ENCODE results near the gene DLX6.

DLX6 gene

GRCh38 chr7:97006055-97006815, 882 bp downstream of the DLX6 start:
- peak; percentile 71 for DNase-seq (ENCODE audit: low read depth)
- peak overlapping the region; percentile 50 for H3K4me3 ChIP-seq (ENCODE audit: low read length)
- H3K9ac ChIP-seq (ENCODE audit: low read length): no peak overlapping the region
- H3K9me3 ChIP-seq (ENCODE audit: control insufficient read depth, low read length): peaks cover 3% of the 10 kb centered on the region
- H3K27me3 ChIP-seq (replicated peaks; ENCODE audit: control insufficient read depth, insufficient read depth, low read length): peaks cover 85% of the 10 kb centered on the region
- peaks cover 4% of the 10 kb centered on the region for H3K4me1 ChIP-seq (ENCODE audit: control insufficient read depth, insufficient read depth, low read length)
- H3K36me3 ChIP-seq (ENCODE audit: control insufficient read depth, insufficient read depth, low read length, severe bottlenecking): no peaks in the 10 kb centered on the region

GRCh38 chr7:97006816-97007582, 1.6 kb downstream of the DLX6 start:
- peaks cover 4% of the 10 kb centered on the region for H3K4me1 ChIP-seq (ENCODE audit: control insufficient read depth, insufficient read depth, low read length)
- H3K4me3 ChIP-seq (ENCODE audit: low read length): no peak overlapping the region
- no peak overlapping the region for H3K9ac ChIP-seq (ENCODE audit: low read length)
- H3K36me3 ChIP-seq (ENCODE audit: control insufficient read depth, insufficient read depth, low read length, severe bottlenecking): no peaks in the 10 kb centered on the region
- H3K27me3 ChIP-seq (replicated peaks; ENCODE audit: control insufficient read depth, insufficient read depth, low read length): peaks cover 85% of the 10 kb centered on the region
- peaks cover 2% of the 10 kb centered on the region for H3K9me3 ChIP-seq (ENCODE audit: control insufficient read depth, low read length)
- no peak for DNase-seq (ENCODE audit: low read depth)

- Histone ChIP-seq H3K9me3 (ENCODE audit: control insufficient read depth, low read length) (no peaks in the 10 kb centered on the region), H3K36me3 (ENCODE audit: control insufficient read depth, insufficient read depth, low read length, severe bottlenecking) (no peaks in the 10 kb centered on the region), H3K9ac (ENCODE audit: low read length) (no peak overlapping the region), H3K4me3 (ENCODE audit: low read length) (no peak overlapping the region), H3K4me1 (ENCODE audit: control insufficient read depth, insufficient read depth, low read length) (peaks cover 4% of the 10 kb centered on the region), H3K27me3 (replicated peaks; ENCODE audit: control insufficient read depth, insufficient read depth, low read length) (peaks cover 85% of the 10 kb centered on the region)
- no peak for DNase-seq (ENCODE audit: low read depth)
Measured at GRCh38 chr7:97007583-97007861, 2.2 kb downstream of the DLX6 start.

DNA sequence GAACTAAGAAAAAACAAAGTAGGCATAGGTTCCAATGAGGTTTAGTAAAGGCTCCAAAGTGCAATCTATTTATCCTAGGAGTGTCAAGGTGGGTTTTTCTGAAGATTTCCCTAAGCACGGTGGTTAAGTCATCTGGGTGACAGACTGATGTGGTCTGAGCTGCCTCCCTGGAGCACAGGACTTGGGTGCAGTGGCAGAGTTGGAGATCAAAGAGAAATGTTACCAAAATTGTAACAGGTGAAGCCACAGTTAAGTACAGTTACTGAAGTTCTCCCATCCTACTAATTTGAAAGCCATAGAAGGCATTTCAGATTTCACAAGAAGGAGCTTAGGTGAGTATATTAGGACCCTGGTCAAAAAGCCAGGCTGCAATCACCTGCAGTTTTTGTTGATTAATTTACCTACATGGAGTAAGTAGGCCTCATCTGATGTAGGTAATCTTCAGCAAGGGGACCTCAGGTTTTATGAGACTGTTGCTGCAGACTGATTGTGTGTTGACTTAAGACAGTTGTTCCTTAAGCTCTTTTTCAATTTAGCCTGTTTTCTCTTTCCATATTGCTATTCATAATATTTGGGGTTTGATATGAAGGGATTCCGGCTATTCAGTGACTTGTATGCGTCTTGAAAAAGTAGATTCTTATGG, 3.0 kb downstream of the DLX6 start:
- Histone ChIP-seq H3K4me3 (ENCODE audit: low read length) (no peak overlapping the region), H3K4me1 (ENCODE audit: control insufficient read depth, insufficient read depth, low read length) (peaks cover 4% of the 10 kb centered on the region), H3K9me3 (ENCODE audit: control insufficient read depth, low read length) (no peaks in the 10 kb centered on the region), H3K27me3 (replicated peaks; ENCODE audit: control insufficient read depth, insufficient read depth, low read length) (peaks cover 84% of the 10 kb centered on the region), H3K9ac (ENCODE audit: low read length) (no peak overlapping the region), H3K36me3 (ENCODE audit: control insufficient read depth, insufficient read depth, low read length, severe bottlenecking) (no peaks in the 10 kb centered on the region)
- no peak for DNase-seq (ENCODE audit: low read depth)

DNA sequence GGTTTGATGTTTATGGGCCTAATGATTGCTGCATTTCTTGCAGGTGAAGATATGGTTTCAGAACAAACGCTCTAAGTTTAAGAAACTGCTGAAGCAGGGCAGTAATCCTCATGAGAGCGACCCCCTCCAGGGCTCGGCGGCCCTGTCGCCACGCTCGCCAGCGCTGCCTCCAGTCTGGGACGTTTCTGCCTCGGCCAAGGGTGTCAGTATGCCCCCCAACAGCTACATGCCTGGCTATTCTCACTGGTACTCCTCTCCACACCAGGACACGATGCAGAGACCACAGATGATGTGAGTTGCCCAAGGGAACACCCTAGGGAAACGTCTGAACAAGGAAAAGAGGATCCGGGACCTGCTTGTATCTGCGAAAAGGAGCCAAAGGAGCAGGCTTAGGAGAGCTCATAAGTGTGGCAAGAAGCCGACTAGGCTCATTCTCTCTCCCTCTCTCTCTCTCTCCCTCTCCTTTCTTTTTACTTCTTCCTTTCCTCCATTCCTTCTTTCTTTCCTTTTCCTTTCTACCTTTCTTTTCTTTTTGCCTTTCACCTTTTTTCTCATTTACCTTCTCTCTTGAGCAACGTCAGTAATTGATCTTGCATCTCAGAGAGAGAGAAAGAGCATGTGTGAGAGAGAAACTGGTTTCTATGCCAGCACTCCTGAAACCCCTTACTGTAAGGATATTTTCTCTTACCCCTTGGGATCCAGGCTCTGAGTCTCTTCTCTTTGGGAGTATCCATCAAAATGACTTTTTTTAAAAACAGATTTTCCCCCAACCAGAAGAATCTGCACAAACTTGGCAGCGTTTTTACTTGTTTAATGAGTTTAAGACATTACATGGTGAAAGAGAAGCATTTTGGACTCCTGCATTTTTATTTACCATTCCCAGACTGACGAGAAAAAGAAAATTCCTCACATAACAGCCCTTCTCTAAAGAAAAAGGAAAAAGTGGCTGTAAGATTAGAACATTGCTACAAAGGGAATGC, 4.7 kb downstream of the DLX6 start:
- Histone ChIP-seq H3K36me3 (ENCODE audit: control insufficient read depth, insufficient read depth, low read length, severe bottlenecking) (no peaks in the 10 kb centered on the region), H3K9me3 (ENCODE audit: control insufficient read depth, low read length) (no peaks in the 10 kb centered on the region), H3K9ac (ENCODE audit: low read length) (no peak overlapping the region), H3K27me3 (replicated peaks; ENCODE audit: control insufficient read depth, insufficient read depth, low read length) (peaks cover 84% of the 10 kb centered on the region), H3K4me3 (ENCODE audit: low read length) (no peak overlapping the region), H3K4me1 (ENCODE audit: control insufficient read depth, insufficient read depth, low read length) (peaks cover 4% of the 10 kb centered on the region)
- no peak for DNase-seq (ENCODE audit: low read depth)

DNA sequence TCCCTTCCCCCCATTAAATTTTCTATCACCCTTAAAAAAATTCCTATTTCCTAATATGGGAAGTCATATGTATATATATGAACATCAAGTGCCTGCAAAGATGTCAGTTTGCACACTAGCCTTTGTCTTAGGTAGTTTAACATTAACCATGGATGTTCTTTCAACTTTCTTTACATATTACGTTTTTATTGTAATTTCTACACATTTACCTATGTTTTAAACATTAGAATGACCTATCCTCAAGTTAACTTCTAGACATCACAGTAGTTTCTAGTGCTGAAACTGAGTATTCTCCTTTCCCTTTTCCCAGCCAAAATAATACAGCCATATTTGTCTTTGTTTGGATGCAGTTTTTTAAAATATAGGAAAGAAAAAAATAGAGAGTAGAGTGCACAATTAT, 5.8 kb downstream of the DLX6 start:
- no peak overlapping the region for H3K4me3 ChIP-seq (ENCODE audit: low read length)
- H3K27me3 ChIP-seq (replicated peaks; ENCODE audit: control insufficient read depth, insufficient read depth, low read length): peaks cover 89% of the 10 kb centered on the region
- no peaks in the 10 kb centered on the region for H3K36me3 ChIP-seq (ENCODE audit: control insufficient read depth, insufficient read depth, low read length, severe bottlenecking)
- H3K9me3 ChIP-seq (ENCODE audit: control insufficient read depth, low read length): no peaks in the 10 kb centered on the region
- no peak for DNase-seq (ENCODE audit: low read depth)
- no peaks in the 10 kb centered on the region for H3K4me1 ChIP-seq (ENCODE audit: control insufficient read depth, insufficient read depth, low read length)
- H3K9ac ChIP-seq (ENCODE audit: low read length): no peak overlapping the region

DNA sequence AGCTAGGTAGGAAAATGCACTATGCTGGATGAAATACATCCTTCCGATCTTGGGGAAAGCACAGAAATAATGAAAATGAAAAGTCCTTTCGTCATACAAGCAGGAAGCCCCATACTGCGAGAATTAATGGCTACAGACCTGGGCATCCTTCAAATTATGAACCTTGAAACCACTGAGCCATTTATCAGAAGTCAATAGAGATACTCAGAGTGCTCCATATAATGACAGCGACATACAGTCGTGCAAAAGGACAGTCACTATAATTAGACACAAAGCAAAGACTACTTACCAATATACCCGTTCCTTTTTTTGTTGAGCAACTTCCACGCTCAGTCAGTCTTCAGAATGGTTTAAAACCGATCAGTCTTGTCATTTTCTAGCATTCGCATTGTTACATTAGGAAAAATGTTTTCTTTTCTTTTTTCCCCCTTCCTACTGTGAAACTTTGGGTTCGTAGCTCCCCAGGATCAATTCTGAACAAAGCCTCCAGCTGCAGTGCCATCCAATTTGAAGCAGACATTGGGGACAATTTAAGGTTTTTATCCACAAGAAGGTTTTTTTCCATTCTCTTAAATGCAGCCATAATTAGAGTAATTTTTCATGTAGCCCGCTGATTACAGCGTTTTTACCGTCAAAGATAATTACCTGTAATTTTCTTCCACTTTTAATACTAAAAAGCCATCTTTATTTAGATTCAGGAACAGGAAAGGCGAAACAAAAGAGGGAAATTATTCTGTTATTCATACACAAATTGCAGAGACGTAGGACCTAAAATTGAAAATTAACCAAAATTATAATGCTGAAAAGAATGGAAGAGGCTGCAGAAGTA, 6.4 kb downstream of the DLX6 start:
- H3K4me1 ChIP-seq (ENCODE audit: control insufficient read depth, insufficient read depth, low read length): no peaks in the 10 kb centered on the region
- H3K9ac ChIP-seq (ENCODE audit: low read length): no peak overlapping the region
- DNase-seq (ENCODE audit: low read depth): no peak
- H3K9me3 ChIP-seq (ENCODE audit: control insufficient read depth, low read length): no peaks in the 10 kb centered on the region
- H3K27me3 ChIP-seq (replicated peaks; ENCODE audit: control insufficient read depth, insufficient read depth, low read length): peaks cover 96% of the 10 kb centered on the region
- no peak overlapping the region for H3K4me3 ChIP-seq (ENCODE audit: low read length)
- no peaks in the 10 kb centered on the region for H3K36me3 ChIP-seq (ENCODE audit: control insufficient read depth, insufficient read depth, low read length, severe bottlenecking)

DNA sequence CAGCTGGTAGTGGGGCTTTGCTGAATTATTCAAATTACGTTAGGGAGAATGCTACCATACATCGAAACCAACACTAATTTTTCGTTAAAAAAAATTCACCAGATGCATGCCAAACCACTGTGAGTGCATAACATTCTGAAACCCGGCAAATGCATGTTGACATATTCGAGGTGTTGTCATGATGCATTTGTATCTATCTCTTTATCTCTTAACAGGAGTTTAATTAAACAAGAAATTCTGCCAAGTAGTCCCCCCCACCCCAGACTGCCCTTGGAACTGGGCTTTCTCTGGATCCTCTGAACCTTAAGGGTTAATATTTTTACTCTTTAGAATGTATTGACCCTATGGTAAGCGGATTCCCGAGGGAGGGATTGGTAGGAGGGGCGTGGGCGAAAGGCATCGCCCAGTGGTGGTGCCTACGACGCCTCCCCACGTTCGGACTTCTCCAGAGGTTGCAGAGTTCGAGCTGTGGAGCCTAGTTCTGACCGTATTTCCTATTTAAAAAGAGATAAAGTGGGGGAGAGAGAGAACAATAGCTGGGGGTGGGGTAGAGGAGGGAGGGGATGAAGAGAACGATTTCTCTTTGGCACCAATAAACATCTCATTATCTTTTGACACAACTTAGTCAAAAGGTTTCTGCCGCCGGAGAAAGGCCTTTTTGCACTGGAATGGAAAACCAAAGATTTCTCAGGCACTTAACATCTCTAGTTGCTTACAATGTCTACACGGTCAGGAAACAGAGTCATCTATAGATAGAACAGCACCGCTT, 7.2 kb downstream of the DLX6 start:
- Histone ChIP-seq H3K4me3 (ENCODE audit: low read length) (no peak overlapping the region), H3K4me1 (ENCODE audit: control insufficient read depth, insufficient read depth, low read length) (no peaks in the 10 kb centered on the region), H3K9me3 (ENCODE audit: control insufficient read depth, low read length) (no peaks in the 10 kb centered on the region), H3K36me3 (ENCODE audit: control insufficient read depth, insufficient read depth, low read length, severe bottlenecking) (no peaks in the 10 kb centered on the region), H3K9ac (ENCODE audit: low read length) (no peak overlapping the region), H3K27me3 (replicated peaks; ENCODE audit: control insufficient read depth, insufficient read depth, low read length) (peaks cover 96% of the 10 kb centered on the region)
- no peak for DNase-seq (ENCODE audit: low read depth)

GRCh38 chr7:97013134-97013844, 7.9 kb downstream of the DLX6 start:
- H3K9me3 ChIP-seq (ENCODE audit: control insufficient read depth, low read length): no peaks in the 10 kb centered on the region
- DNase-seq (ENCODE audit: low read depth): no peak
- no peaks in the 10 kb centered on the region for H3K4me1 ChIP-seq (ENCODE audit: control insufficient read depth, insufficient read depth, low read length)
- H3K36me3 ChIP-seq (ENCODE audit: control insufficient read depth, insufficient read depth, low read length, severe bottlenecking): no peaks in the 10 kb centered on the region
- H3K9ac ChIP-seq (ENCODE audit: low read length): no peak overlapping the region
- H3K27me3 ChIP-seq (replicated peaks; ENCODE audit: control insufficient read depth, insufficient read depth, low read length): peaks cover 96% of the 10 kb centered on the region
- no peak overlapping the region for H3K4me3 ChIP-seq (ENCODE audit: low read length)

All from adipocyte (in vitro differentiated cells).